Measurements from ENCODE around the gene CAPS2.

DNA sequence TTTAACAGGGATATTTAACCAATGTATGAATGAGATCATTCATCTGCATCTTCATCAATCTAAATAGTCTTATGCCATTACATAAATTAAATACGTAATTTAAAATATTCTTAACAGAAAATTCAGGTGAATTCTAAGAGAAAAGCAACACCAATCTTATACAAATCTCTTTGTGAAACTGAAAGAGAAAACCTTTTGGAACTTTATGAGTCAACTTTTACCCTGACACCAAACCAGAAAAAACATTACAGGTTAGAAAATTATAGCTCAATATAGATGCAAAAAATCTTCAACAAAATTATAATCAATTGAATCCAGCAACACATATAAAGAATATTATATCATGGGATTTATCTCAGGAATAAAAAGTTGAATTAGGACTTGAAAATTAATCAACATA is 7.8 kb upstream of the CAPS2 start:
- TF ChIP-seq SUZ12 (IDR thresholded peaks at IDR 0.05; ENCODE audit: extremely low read depth, insufficient read depth, insufficient read length) (no peak), ZNF274 (IDR thresholded peaks at IDR 0.05; ENCODE audit: low read depth, low read length) (no peak), YY1 (IDR thresholded peaks at IDR 0.05; ENCODE audit: insufficient read depth, insufficient read length) (no peak)
